ENCODE results near the gene ADAMTS15.

Gene ADAMTS15

GRCh38 chr11:130459521-130459920, 11.1 kb downstream of the ADAMTS15 start:
- DNase-seq (ENCODE audit: low spot score) = no peak

GRCh38 chr11:130462101-130462885, 13.8 kb downstream of the ADAMTS15 start:
- no peak for DNase-seq (ENCODE audit: low spot score)

DNA sequence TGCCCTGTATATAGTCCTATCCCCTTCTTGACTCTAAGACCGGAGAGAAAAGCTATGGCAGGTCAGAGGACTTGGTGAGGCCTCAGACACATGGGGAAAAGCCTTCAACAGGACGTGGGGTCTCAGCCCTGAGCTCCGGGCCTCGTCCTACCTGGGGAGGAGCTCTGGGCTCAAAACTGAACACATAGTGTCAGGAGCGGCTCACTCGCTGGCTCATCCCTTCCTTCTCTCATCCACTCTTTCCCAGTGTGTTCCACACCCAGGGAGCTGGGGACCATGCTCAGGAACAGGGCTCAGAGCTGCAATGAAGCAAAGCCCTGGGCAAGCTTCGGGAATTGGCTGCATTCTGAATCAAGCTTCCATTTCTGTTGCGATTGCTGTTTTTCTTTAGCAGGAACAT, 14.5 kb downstream of the ADAMTS15 start:
- DNase-seq (ENCODE audit: low spot score) = no peak

DNA sequence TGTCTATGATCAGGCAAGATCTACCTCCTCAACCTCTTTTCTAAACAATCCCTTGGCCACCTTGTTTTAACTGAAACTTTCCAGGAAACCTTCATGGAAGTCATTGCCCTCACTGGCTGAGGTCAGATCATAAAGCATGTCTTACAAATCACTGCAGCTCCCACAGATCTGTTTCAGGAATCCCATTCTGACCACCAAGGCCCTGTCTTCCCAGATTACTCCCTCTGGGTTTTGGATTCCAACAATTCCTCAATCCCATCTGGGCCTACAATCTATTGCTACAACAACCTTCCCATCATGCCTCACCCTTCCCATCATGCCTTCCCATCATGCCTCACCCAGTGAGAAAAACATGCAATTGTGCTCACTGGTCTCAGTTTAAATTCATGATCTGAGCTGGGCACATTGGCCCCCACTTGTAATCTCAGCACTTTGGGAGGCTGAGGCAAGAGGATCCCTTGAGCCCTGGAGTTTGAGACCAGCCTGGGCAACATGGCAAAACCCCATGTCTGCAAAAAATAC, 15.9 kb downstream of the ADAMTS15 start:
- no peak for DNase-seq (ENCODE audit: low spot score)

GRCh38 chr11:130465263-130465662, 16.8 kb downstream of the ADAMTS15 start:
- no peak for DNase-seq (ENCODE audit: low spot score)

DNA sequence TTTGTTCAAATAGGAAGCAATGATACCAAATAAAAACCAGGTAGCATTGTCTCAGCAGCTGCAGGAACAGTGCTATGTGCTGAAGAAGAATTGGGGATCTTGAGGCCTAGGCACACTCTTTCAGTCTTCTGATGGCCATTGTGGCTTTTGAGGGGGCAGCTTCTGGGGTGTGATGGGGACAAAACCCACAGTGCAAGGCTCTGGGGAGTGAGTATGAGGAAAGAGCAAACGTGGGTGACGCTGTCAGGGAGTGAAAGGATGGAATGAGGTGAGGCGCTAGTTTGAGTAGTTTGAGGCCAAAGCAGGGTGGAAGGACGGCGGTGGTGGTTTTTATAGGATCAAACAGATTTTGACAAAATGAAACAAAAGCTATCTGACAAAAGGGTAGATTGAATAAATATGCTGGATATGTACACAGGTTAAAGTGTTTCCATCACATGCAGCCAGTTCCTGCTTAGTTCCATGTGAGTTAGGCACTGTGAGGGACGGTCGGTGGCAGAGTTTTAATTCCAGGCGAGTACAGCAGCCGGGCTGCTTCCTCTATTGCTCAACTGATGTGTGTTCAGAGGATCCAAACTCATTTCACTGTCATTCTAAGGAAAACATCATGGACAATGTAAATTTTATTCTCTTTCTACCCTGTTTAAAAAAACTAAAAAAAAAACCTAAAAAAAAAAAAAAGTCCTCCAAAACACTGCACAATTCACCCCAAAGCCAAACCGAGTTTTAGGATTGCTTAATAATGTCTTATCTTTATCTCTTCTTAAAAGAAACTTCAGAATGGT, 18.9 kb downstream of the ADAMTS15 start:
- no peak for DNase-seq (ENCODE audit: low spot score)

DNA sequence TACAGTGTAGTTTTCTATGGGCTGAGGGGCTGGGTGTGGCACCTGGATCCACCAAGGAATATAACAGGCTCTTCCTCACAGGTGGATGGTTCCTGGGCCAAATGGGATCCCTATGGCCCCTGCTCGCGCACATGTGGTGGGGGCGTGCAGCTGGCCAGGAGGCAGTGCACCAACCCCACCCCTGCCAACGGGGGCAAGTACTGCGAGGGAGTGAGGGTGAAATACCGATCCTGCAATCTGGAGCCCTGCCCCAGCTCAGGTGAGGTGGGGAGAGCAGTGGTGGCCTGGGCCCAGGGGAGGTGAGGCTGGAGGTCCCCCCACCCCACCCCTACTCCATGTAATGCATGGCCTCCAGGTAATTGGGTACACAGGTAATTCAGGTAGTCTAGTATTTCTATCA, 20.7 kb downstream of the ADAMTS15 start:
- DNase-seq (ENCODE audit: low spot score) = no peak

GRCh38 chr11:130470832-130471706, 22.6 kb downstream of the ADAMTS15 start:
- DNase-seq (ENCODE audit: low spot score) = peak; percentile 9

- DNase-seq (ENCODE audit: low spot score) = peak; percentile 4
Measured at GRCh38 chr11:130471731-130472433, 23.4 kb downstream of the ADAMTS15 start.

- peak; percentile 7 for DNase-seq (ENCODE audit: low spot score)
Measured at GRCh38 chr11:130472434-130472961, 24.1 kb downstream of the ADAMTS15 start.

DNA sequence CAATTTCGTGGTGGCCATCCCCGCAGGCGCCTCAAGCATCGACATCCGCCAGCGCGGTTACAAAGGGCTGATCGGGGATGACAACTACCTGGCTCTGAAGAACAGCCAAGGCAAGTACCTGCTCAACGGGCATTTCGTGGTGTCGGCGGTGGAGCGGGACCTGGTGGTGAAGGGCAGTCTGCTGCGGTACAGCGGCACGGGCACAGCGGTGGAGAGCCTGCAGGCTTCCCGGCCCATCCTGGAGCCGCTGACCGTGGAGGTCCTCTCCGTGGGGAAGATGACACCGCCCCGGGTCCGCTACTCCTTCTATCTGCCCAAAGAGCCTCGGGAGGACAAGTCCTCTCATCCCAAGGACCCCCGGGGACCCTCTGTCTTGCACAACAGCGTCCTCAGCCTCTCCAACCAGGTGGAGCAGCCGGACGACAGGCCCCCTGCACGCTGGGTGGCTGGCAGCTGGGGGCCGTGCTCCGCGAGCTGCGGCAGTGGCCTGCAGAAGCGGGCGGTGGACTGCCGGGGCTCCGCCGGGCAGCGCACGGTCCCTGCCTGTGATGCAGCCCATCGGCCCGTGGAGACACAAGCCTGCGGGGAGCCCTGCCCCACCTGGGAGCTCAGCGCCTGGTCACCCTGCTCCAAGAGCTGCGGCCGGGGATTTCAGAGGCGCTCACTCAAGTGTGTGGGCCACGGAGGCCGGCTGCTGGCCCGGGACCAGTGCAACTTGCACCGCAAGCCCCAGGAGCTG, 24.8 kb downstream of the ADAMTS15 start:
- peak; percentile 23 for DNase-seq (ENCODE audit: low spot score)

GRCh38 chr11:130473795-130474377, 25.4 kb downstream of the ADAMTS15 start:
- DNase-seq (ENCODE audit: low spot score) = peak; percentile 17

GRCh38 chr11:130474637-130475400, 26.4 kb downstream of the ADAMTS15 start:
- DNase-seq (ENCODE audit: low spot score) = peak; percentile 13

GRCh38 chr11:130475426-130476053, 27.1 kb downstream of the ADAMTS15 start:
- DNase-seq (ENCODE audit: low spot score) = no peak

- DNase-seq (ENCODE audit: low spot score) = no peak
Measured at GRCh38 chr11:130476200-130476921, 27.9 kb downstream of the ADAMTS15 start.

DNA sequence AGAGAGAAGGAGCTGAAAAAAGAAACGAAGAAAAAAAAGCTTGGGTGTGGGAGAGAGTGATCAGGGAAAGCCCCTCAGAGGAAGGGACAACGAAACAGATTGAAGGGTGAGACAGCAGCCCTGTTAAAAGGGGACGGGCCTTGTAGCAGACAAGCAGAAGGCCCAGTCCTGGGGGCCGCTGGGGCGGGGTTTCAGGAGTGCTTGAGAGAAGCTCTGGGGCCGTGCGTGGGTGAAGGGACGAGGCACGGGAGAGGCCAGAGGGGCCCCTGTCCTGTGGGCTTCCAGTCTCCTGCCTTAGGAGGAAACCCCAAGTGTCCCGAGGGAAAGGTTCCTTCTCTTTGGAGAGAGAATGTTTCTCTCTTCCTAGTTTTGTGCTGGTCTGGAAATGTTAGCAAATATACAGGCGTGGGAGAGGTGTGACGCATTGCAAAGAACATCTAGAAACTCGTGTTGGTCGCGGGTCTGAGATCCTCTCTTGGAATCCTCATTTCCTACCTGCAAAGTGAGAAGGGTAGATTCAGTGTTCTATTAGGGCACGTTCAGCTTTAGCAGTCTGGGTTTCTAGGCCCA, 28.6 kb downstream of the ADAMTS15 start:
- no peak for DNase-seq (ENCODE audit: low spot score)

GRCh38 chr11:130477586-130478203, 29.2 kb downstream of the ADAMTS15 start:
- no peak for DNase-seq (ENCODE audit: low spot score)
